HG02798 (cell line): ENCODE results near the gene NTSR1.

Experiments used
- ATAC-seq: cut with Tn5 transposase; IDR thresholded peaks from one replicate; pipeline ENCODE4 v1.9.1; 2021; ENCODE audit warnings: mild to moderate bottlenecking; ENCODE audit not compliant: unreplicated experiment, poor library complexity

NTSR1 gene

DNA sequence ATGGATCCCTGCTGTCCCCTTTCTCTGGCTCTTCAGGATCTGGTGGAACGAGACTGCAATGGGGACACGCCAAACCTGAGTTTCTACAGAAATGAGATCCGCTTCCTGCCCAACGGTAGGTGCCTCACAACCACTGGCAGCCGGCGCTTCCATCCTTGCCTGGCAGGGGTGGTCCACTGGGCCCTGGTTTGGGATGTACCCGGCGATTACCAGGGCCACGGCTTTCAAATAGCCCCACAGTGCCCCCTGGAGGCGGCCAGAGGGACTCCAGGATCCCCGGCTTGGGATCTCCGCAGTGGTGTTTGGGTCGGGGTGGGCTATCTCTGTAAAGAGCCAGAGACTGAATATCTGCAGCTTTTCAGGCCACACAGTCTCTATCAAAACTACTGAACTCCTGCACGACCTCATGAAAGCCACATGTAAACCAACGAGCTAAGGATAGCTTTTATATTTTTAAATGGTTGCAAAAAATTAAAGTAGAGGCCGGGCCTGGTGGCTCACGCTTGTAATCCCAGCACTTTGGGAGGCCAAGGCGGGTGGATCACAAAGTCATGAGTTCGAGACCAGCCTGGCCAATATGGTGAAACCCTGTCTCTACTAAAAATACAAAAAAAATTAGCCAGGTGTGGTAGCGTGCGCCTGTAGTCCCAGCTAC lies 99.7 kb downstream of the NTSR1 start:
- peak; percentile 34 for ATAC-seq

DNA sequence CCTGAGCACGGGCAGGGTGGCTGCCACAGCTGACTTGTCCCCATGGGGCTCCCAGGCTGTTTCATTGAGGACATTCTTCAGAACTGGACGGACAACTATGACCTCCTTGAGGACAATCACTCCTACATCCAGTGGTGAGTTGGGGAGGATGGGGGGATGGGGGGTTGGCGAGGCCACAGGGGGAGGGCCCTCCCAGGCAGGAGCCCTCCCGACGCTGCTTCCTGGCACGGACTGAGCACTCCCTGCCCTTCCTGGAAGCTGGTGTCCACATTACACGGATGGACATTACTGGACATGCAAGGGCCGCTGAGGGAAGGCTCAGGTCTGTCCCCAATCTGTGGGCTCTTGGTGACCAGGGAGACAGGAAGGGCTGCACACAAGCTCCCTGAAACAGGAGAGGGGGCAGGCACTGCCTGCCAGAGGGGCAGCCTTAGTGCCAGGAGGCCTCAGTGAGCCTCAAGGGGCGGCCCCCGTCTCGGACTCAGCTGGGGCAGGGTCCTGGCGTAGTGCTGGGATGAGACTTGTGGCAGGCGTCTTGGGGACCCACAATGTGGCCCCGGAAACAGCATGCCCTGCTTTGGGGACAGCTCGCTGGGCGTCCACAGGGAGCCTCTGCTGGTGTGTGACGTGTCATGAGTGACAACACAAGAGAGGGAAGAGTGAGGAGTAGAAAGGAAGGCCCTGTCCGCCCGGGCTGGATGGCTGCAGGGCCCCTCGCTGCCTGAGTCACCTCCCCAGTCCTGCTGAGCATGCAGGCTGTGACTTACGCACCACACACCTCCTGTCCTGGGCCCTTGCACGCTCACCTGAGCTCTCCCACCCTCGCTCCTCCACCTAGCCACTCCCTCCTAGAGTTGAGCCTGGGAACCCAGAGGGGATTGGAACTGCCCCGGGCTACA lies 101.1 kb downstream of the NTSR1 start:
- no peak for ATAC-seq

DNA sequence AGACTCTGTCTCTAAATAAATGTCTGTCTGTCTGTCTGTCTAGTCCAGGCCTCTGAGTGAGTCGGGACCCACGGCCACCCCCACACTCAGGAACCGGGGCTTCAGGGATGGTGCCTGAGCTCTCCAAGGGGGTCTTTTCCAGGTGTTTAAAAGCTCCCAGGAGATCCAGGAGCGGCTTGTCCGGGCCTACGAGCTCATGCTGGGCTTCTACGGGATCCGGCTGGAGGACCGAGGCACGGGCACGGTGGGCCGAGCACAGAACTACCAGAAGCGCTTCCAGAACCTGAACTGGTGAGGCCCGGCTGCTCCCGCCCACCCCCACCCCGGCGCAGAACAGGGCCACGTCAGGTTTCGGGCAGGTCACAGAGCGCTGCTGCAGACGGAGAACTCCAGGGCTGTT lies 102.7 kb downstream of the NTSR1 start:
- no peak for ATAC-seq

DNA sequence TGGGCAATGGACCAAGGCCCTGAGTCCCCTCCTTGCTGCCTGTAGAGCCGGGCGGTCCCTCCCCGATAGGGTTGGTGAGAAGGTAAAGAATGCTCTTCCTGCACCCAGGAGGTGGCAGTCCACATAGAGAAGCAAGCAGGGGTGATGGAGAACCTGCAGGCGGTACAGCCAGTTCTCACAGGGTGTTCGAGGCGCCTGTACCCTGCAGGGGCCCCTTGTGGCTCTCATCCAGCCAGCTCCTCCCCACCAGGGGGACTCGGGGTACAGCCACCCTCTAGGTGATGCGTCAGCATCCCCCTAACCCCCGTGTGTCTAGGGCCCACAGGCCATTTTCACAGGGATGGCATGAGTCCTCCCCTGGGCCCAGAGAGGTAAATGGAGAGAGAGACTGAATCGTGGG lies 103.1 kb downstream of the NTSR1 start:
- ATAC-seq, result no peak
